SK-N-SH treated with all-trans-retinoic acid at 6 μM for 48 hours (cell line): Measurements from ENCODE around the gene C1orf94.

ENCODE experiments used
- CSDC2 ChIP-seq: fragments of 250-450 bp; sonication (Bioruptor Pico); IDR thresholded peaks from 2 replicates; pipeline ENCODE4 v1.5.0; 2020; ENCODE audit warnings: mild to moderate bottlenecking, moderate library complexity
- SNAI2 ChIP-seq: fragments of 250-450 bp; sonication (Bioruptor Pico); IDR thresholded peaks from 2 replicates; pipeline ENCODE4 v1.5.0; 2020; ENCODE audit warnings: mild to moderate bottlenecking, moderate library complexity
- TOX ChIP-seq: fragments of 250-450 bp; sonication (Bioruptor Pico); IDR thresholded peaks from 2 replicates; pipeline ENCODE4 v1.8.0; 2021; ENCODE audit warnings: mild to moderate bottlenecking, moderate library complexity, borderline replicate concordance
- ZFP30 ChIP-seq: fragments of 450-650 bp; formaldehyde crosslinking; IDR thresholded peaks from 2 replicates; pipeline ENCODE4 v1.5.0; 2022; ENCODE audit warnings: mild to moderate bottlenecking, moderate library complexity
- ZNF8 ChIP-seq: fragments of 450-650 bp; formaldehyde crosslinking; IDR thresholded peaks from 2 replicates; pipeline ENCODE4 v1.5.0; 2020; ENCODE audit warnings: mild to moderate bottlenecking, moderate library complexity

DNA sequence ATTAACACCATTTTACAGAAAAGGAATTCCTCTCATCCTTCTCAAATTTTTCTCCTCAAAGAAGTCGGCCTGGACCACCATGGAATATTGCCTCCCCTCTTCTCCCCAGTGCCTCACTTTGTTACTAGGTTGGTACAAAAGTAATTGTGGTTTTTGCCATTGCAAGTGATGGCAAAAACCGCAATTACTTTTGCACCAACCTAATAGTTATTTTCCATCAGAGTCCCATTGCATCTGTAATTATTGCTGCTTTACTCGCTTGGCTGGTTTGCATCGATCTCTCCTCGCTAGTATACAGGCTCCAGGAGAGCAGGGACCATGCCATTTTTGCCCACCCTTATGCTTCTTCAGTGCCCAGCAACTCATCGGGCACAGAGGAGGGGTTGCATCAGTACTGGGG lies 963 bp upstream of the C1orf94 start:
- no peak for TF ChIP-seq ZFP30 (CRISPR knock-in tag)
- TF ChIP-seq TOX: no peak
- TF ChIP-seq ZNF8 (CRISPR knock-in tag): no peak
- TF ChIP-seq CSDC2: no peak
- no peak for TF ChIP-seq SNAI2 (CRISPR knock-in tag)
